Muscle of arm (tissue), 14 donors: ENCODE measurements around the gene GPX5. TPM values are rescaled to one million over a fixed set of nuclear protein-coding genes. Genes with fewer than 3 reads are reported as not detected.
"Not testable (repeated sequence)": the region's sequence is repeated elsewhere in the genome, so short reads cannot be mapped to it uniquely, and the experiment has no call there.

ENCODE experiments used
- DNase-seq: peaks from one replicate; pipeline ENCODE4 v3.0.0-alpha.2; 2013
- long read RNA-seq, 11 donors: transcript quantifications; one replicate each; lab custom pipeline, GENCODE V29; 2026
- polyA plus RNA-seq, 12 donors: library from polyadenylated mRNA; unstranded; fragments of 120-200 nt; gene quantifications; one replicate each; pipeline ENCODE4 v1.2.1, GENCODE V29; 2013; ENCODE audit not compliant: insufficient read length in 12 of 12

GPX5 gene, protein sequence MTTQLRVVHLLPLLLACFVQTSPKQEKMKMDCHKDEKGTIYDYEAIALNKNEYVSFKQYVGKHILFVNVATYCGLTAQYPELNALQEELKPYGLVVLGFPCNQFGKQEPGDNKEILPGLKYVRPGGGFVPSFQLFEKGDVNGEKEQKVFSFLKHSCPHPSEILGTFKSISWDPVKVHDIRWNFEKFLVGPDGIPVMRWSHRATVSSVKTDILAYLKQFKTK
- not detected for polyA plus RNA-seq
- long read RNA-seq, donor 1, result 0 reads
- long read RNA-seq, donor 2, result 0 reads
- long read RNA-seq, donor 3, result 0 reads
- long read RNA-seq, donor 4, result 0 reads
- long read RNA-seq, donor 5, result 0 reads
- long read RNA-seq, donor 6, result 0 reads
- long read RNA-seq, donor 7, result 0 reads
- long read RNA-seq, donor 8, result 0 reads
- long read RNA-seq, donor 9, result 0 reads
- long read RNA-seq, donor 10, result 0 reads
- long read RNA-seq, donor 11, result 0 reads

DNA sequence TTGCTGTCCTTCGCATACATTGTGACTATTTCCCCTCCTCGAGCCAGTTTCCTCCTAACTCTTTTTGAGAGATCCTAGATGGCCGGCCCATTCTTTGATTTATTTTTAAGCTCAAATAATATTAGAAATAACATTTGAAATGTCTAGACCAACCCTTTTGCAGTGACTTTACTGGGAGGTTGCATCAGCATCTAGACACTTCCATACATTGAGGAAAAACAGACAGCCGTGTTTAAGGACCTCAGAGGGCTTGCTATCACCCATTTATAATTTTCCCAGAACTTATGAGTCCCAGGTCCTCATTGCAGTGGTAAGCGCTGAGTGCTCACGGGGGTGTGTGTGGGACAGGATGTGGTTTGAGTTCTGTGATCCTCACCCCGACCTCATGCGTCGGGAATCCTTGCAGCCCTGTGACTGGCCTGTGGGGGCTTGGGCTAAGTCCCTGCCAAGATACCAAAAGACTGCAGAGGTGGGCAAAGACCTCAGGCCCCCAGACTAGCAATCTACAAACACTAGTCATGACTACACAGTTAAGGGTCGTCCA is at the start of gene GPX5:
GPX5 (plus strand) TSS at position 386 of the 544 bp plus-strand sequence; CDS start at position 519, 133 bp downstream.
- no peak for DNase-seq

DNA sequence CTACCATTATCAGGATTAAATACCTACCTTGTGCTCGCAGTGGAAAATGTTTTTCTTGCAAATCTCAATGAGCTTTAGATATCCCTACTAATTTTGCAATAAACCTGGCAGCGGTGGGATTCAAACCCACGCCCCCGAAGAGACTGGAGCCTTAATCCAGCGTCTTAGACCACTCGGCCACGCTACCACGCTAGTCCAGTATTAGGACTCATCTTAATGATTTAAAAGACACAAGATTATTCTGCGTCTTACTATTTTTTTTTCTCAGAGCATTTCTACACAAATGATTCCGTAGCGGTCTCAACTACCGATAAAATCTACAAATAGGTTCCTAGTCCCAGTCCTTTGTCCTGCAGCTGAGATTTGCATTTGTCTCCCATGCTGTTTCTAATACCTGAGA is 47.2 kb upstream of the GPX5 start:
- DNase-seq, result no peak

DNA sequence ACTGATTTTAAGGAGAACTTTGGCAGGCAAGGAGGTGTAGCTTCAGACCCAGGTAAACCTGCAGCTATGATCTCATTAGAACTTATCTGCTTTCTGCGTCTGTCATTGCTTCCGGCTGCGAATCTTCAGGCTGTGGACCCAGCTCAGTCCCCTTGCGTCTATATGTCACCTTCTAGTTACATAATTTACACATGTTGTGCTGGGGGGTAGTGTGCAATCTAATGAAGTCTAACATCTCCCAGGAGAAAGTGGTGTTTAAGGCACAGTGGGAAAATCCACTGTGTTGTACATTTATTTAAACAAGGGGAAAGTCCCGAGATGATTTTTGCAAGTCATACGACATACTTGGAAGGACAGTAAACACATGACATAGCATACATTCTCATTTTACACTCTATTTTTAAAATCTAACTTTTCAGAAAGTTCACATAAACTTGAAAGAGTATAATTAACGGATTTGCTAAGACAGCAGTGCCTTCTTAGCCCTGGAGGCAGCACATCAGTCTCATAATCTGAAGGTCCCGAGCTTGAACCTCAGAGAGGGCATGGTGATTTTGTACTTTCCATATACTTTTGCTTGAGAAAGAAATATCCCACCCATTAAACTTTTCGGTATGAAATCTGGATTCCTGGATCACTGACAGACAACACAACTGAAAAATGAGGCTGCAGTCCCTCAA is 45.3 kb upstream of the GPX5 start:
- no peak for DNase-seq

DNA sequence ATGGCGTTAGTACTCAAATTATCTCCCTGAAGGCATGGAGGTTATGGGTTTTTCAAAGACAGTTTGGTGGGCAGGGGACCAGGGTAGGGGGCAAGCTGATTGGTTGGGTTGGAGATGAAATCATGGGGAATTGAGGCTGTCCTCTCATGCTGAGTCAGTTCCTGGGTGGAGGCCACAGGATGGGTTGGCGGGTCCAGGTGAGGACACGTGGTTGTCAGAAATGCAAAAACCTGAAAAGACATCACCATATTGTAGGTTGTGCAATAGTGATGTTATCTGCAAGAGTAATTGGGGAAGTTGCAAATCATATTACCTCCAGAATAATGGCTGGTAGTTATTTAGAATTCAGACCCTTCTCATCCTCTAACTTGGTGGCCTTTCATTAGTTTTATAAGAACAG is 40.2 kb upstream of the GPX5 start:
- DNase-seq, result no peak

DNA sequence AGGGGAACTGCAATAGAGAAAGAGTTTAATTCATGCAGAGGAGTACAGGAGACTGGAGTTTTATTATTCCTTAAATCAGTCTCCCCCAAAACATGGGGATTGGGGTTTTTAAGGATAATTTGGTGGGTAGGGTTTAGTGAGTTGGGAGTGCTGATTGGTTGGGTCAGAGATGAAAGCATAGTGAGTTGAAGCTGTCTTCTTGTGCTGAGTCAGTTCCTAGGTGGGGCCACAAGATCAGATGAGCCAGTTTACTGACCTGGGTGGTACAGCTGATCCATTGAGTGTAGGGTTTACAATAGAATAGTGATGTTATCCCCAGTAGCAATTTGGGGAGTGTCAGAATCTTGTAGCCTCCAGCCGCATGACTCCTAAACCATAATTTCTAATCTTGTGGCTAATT is 39.1 kb upstream of the GPX5 start:
- no peak for DNase-seq

DNA sequence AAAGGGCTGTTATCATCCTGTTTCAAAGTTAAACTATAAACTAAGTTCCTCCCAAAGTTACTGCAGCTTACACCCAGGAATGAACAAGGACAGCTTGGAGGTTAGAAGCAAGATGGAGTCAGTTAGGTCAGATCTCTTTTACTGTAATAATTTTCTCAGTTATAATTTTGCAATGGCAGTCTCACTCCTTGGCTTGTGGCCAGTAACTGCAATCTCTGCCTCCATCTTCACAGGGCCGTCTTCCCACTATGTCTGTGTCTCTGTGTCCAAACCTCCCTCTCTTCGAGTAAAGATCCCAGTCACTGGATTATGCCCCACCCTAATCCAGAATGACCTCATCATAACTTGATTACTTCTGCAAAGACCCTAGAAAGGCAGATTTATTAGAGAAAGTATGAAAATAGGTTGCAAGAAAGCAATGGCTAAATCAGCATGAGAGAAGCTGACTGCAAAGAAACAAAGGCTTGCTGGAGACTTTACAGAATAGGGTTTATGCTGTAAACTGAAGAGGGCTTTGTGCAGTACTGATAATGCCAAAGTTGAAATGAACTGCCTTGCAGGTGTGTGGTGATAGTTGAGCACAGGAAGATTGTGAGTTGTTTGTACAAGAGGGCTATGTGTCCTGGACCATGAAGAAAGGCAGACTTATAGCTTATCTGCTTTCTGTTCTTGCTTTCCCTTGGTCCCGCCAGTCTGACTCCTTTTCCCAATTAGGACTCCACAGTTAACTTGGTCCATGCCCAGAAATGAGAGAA is 38.5 kb upstream of the GPX5 start:
- DNase-seq, result no peak

DNA sequence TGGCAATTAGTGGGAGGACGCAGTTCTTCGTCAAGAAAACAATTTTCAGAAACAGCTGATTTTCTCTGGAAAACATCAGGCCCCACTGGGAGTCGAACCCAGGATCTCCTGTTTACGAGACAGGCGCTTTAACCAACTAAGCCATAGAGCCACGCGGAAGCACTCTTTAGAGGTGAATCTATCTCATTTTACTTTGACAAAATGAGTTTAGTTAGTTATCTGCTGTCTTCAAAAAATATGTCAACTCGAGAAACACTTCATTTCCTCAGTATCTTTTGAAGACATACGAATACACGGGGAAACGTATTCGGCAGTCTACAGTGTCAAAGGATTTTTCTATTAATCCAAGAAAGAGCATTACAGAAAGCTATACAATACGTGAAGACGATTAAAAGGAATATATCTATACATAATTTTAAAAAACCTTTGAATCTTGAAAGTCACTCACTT is 36.7 kb upstream of the GPX5 start:
- peak; percentile 41 for DNase-seq

DNA sequence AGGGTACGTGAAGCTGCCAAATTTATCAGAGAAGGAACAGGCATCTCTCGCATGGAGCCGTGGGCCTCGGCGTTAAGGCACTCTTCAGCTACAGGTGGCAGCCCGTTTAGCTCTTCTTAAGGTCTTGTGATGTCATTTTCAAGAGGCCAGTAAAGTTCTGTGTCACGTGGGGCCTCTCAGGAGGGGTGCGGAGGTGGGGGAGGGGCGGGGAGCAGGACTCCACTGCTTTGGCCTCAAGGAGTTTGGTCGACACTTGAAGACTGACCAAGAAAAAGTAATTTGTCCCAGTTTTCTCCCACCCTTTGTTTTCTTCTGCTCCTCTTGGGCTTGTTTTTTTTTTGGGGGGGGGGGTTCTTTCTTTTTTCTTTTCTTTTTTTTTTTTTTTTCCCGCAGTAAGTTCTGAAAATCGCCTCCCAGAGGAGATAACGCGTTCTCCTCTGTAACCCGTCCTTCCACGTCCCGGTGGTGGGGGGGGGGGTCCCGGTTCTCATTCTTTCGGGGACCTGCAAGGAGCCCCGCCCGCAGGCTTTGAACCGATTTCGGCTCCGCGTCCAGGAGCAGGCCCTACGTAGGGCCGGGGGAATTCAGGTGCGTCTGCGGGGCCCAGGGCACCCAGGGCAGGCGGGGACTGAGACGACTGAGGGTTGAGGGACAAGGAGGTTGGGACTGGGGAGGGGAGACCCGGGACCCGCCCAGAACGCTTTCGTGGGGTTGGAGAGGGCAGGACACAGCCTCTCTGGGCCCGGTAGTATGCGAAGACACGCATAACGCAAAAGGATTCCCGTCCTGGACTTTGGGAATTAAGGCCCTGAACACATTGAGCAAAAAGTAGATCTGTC is 36.1 kb upstream of the GPX5 start:
- peak; percentile 56 for DNase-seq

DNA sequence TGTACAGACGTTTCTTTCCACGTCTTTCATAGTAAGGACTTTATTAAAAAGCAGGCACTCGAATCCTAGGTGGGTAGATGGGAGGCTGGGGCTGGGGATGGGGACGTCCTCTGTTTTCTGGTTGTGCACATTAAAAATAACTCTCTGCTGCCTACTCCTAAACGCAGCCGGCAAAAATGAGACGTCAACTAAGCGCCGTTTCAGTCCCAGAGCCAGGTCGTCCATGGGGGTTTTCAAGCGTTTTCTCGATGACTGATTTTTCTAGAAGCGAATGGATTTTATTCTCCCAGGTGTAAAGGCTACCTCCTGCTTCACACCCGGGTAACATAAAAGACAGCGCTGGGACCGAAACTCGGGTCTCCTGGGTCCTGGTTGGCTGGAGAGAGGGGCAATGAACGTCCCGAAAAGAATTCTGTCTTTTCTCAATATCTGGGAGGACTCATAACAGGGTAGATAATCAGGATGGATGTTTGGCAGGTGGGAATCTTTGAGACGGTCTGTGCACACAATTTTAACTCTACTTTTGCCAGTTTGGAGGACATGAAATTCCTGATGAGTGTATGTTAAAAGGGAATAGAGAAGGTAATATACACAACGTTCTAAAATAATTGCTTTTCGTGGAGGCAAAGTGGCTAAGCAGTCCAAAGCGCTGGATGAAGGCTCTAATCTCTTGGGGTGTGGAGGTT is 35.3 kb upstream of the GPX5 start:
- DNase-seq, result no peak

DNA sequence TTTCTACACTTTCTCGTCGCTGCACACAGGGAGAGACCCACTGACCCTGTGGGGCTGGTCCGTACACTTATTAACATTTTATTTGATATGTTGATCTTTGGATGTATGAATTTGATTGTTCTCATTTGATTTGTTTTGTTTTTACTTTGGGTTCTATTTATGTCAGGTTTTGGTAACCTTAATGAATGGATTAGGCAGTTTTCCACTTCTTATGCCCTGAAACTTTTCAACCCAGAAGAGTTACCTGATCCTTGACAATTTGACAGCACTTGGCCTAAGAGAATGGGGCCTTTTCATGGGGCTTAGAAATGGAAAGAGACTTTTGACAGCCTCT is 33.7 kb upstream of the GPX5 start:
- DNase-seq, result no peak

DNA sequence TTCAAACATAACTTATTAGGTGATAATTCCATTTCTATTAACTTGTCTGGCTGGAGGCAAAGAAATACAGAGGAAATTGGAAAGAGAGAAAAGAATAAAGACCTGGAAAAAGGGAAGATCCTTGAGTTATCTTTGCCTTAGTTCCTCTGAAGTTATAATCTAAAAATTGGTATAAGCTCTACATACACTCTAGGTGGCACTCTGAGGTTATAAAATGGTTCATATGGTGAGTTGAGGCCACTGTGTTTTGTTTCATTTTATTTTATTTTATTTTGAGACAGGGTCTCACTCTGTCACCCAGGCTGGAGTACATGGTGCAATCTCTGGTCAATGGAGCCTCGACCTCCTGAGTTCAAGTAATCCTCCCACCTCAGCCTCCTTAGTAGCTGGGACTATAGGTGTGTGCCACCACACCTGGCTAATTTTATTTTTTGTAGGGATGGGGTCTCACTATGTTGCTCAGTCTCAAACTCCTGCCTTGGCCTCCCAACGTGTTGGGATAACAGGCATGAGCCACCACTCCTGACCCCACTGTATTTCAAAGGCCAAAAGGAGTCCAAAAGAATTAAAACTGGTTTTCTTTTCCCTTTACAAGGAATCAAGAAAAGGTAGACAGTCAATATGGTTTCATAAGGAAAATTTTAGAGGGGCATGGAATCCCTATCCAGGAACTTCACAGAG is 29.4 kb upstream of the GPX5 start:
- no peak for DNase-seq

DNA sequence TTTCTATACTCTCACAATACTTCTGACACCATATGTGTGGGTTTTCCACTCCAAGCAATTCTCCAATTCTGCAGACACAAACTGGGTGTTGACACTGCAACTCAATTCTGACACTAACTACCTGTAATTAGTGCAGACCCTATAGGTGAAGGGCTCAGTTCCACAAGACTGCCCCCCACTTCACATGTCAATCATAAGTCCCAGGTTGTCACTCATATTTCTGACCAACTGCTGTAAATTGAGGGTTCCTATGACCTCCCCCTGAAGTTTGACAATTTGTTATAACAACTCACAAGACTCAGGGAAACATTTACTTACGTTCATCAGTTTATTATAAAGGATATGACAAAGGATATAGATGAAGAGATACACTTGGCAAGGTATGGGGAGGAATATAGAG is 28.4 kb upstream of the GPX5 start:
- no peak for DNase-seq

DNA sequence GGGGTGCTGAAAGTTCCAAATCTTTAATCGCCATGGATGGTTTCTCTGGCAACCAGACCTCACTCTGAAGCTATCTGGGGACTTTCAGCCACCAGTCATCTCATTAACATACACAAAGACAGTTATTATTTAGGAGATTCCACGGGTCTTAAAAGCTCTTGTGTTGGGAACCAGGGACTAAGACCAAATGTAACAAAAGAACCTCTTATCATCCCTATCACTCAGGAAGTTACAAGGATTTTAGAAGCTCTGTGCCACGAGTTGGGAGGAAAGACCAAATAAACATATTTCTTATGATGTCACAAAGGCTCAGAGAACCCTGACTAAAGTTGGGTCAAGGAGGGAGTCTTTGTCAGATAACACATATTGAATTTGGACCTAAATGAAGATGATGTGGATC is 27.8 kb upstream of the GPX5 start:
- DNase-seq, result no peak

DNA sequence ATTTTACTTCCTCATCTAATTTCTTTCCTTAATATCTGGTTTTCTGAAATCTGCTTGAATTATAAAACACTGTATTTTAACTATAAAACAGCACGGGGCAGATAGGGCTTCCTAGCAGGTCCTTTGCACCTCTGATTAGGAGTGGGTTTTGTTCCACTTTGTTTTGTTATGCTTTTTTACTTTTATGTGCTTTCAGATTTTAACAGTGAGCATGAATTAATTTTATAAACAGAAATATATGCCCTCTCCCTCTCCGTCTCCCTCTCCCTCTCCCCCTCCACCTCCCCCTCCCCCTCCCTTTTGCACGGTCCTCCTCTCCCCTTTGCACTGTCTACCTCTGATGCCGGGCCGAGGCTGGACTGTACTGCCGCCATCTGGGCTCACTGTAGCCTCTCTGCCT is 24.4 kb upstream of the GPX5 start:
- no peak for DNase-seq

DNA sequence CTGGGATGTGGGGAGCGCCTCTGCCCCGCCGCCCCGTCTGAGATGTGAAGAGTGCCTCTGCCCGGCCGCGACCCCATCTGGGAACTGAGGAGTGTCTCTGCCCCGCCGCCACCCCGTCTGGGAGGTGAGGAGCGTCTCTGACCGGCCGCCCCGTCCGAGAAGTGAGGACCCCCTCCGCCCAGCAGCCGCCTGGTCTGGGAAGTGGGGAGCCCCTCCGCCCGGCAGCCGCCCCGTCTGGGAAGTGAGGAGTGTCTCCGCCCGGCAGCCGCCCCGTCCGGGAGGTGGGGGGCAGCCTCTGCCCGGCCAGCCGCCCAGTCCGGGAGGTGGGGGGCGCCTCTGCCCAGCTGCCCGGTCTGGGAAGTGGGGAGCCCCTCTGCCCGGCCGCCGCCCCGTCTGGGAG is 23.5 kb upstream of the GPX5 start:
- not testable (repeated sequence) for DNase-seq

DNA sequence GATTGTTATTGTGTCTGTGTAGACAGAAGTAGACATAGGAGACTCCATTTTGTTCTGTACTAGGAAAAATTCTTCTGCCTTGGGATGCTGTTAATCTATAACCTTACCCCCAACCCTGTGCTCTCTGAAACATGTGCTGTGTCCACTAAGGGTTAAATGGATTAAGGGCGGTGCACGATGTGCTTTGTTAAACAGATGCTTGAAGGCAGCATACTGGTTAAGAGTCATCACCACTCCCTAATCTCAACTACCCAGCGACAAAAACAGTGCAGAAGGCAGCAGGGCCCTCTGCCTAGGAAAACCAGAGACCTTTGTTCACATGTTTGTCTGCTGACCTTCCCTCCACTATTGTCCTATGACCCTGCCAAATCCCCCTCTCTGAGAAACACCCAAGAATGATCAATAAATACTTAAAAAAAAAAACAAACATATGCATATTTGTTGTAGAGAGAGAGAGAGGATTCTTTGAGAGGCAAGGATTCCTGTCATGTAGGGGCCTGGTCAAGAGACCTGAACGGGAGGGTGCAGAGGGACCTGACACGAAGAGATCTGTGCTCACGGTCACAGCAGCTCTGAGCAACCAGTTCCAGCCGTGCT is 22.9 kb upstream of the GPX5 start:
- DNase-seq, result not testable (repeated sequence)

DNA sequence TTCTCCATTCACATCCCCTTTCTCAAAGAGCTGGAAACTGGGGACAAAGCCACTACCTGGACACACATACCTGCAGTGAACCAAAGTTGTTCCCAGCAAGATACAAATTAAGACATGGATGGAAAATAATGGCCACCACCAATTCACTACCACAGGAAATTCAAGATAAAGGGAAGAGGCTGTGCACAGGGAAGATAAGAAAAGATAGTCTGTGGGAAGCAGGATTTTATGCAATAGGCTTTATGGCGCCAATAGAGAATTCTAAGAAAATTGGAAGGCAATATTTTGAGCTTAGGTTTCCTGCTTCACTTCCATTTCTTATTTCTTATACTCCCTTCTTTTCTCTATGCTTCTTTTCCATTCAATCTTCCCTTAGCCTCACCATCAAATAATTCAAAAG is 19.9 kb upstream of the GPX5 start:
- DNase-seq, result no peak

DNA sequence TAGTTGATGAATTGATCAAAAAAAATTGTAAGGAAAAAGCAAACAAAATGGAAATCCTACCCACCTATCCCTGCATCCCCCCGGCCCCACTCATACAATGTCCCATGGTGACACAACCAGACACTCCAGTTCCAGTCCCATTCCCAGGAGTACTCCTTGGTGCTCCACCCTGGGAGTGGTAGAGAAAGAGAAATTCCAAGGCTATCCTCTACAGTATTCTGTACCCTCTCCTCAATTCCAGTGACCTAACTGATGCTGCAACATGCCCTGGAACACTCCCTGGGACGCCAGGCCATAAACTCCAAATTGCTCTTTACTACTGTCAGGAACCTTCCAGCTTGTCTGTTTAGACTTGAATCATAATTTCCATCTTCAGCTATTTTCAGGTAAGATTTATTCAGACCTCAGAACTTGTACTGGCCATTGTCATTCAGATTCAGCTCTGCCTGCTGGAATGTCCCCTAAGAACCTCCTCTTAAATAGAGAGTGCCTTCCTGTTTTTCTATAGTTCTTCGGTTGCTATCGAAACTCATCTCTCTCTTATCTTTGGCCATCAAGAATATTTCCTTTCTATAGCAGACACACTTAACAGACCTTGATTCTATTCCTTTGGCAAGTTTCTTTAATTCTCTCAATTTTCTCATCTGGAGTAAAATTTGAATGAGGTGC is 18.7 kb upstream of the GPX5 start:
- DNase-seq, result no peak

DNA sequence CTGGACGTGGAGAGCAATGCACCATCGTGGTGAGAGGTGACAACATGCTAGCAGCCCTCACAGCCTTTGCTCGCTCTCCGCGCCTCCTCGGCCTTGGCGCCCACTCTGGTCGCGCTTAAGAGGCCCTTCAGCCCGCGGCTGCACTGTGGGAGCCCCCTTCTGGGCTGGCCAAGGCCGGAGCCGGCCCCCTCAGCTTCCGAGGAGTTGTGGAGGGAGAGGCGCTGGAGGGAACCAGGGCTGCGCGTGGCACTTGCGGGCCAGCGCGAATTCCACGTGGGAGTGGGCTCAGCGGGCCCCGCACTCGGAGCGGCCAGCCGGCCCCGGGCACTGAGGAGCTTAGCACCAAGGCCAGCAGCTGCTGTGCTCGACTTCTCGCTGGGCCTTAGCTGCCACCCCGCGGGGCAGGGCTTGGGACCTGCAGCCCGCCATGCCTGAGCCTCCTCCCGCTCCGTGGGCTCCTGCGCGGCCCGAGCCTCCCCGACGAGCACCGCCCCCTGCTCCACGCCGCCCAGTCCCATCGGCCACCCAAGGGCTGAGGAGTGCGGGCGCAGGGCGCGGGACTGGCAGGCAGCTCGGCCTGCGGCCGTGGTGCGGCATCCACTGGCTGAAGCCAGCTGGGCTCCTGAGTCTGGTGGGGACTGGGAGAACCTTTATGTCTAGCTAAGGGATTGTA is 13.9 kb upstream of the GPX5 start:
- no peak for DNase-seq
